Ureter (tissue), 1 donor: ENCODE measurements around the gene SEC22C. TPM values are rescaled to one million over a fixed set of nuclear protein-coding genes. Genes with fewer than 3 reads are reported as not detected.
"Not testable (repeated sequence)": the region's sequence is repeated elsewhere in the genome, so short reads cannot be mapped to it uniquely, and the experiment has no call there.

ENCODE experiments used
- DNase-seq: peaks from one replicate; pipeline ENCODE4 v3.0.0-alpha.2; 2020; ENCODE audit warnings: low spot score
- total RNA-seq: library from RNA; stranded (reverse); gene quantifications from one replicate; pipeline ENCODE4 v1.2.4, GENCODE V29; 2023
- donor health status: DM: yes; HTN: yes; CAD: no.

SEC22C gene, protein sequence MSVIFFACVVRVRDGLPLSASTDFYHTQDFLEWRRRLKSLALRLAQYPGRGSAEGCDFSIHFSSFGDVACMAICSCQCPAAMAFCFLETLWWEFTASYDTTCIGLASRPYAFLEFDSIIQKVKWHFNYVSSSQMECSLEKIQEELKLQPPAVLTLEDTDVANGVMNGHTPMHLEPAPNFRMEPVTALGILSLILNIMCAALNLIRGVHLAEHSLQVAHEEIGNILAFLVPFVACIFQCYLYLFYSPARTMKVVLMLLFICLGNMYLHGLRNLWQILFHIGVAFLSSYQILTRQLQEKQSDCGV
- 37.2 TPM for total RNA-seq

- DNase-seq, result peak; percentile 95
These were observed at the start of gene SEC22C for GRCh38 chr3:42581709-42582473. TSS of gene SEC22C (minus strand) at chr3:42581967. CDS start at chr3:42569046, 12,921 bp downstream.

DNA sequence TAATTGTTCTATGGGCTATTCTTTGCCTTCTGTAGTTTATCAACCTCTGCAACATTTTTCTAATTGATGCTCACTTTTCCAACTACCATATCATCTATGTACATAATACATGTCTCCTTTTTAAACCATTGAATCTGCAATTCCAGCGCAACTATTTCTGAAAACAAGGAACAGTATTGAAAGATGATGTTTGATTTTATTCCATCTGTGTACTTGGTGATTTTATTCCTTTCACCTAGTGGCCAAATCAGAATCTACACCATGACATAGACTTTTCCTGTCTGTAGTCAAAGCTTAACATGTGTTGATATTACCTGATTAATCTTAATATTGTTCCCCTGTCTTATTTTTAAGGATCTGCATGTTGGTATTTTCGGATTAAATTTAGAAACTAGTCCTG is 31.7 kb upstream of the SEC22C start:
- no peak for DNase-seq

DNA sequence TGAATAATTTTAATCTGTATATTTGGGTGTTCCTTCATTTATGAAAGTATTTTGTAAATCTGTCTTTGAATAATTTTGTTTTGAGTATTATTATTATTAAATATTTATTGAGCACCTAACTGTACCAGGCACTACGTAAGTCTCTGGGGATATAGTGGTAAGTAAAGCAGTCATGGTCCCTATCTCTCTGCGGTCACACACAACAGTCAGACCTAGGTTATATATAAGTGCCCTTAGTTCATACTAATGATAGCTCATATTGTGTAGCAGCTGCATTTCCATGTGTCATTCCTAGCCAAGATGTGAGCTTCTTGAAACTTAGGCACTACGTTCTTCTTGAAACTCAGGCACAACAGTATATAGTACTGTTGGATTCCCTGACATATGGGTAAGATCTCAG is 31.2 kb upstream of the SEC22C start:
- no peak for DNase-seq

DNA sequence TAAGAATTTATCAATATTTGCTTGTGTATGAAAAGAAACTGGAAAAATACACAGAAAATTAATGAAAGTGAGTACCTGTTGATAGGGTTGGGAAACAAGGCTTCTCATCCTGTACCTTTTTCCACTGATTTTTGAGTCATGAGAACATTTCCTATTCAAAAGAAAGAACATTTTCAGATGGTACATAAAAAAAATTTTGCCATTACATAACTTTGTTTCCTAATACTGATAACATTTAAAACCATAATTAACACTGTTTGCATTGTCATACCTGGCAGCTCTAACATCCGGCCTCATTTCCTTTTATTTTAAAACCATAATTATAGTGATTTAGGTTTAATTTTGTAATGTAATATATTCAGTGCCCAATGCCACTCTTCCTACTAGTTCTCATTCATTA is 30.4 kb upstream of the SEC22C start:
- no peak for DNase-seq

DNA sequence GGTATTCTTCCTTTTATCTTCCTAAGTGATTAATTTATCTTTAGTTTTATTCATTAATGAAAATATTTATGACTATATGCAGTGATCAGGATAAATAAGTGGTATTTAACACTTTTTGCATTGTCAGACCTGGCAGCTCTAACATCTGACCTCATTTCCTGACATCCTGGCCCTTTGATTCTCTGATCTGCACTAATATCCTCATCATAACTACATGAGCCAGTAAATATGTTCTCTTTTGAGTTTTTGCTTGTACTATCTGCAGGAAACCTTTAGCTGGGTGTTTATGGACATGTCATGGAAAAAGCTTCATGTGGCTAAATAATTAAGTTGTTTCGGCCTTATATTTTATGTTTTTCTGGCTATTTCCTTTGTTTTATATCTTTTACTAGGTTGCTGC is 29.2 kb upstream of the SEC22C start:
- no peak for DNase-seq

GRCh38 chr3:42608581-42608980 is 26.8 kb upstream of the SEC22C start:
- DNase-seq, result no peak

DNA sequence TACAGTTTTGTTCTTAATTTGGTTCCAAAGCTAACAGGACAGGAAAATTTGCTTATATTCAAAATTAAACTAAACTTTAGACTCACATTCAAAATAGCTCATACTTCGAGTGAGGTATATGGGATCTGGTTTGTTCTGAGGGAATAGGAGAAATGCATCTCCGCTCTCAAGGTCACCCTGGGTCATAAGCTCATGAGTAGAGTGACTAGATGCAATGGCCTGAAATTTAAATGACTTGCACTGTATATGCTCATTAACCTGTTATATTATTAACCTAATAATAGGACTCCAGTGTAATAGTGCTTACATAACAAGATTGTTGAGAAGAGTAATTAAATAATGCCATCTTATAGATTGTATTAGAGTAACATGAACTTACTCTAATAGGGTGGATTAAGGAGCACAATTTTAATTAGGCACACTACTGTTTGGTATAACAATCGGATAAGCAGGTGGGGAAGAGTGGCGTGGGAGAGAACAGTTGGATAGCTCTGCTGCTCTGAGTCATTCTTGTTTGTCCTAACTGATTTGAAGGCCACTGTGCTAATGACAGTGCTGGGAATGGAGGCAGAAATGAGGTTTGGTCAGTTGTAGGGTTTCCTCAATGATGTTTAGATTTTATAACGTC is 23.9 kb upstream of the SEC22C start:
- no peak for DNase-seq

GRCh38 chr3:42602961-42603360 is 21.2 kb upstream of the SEC22C start:
- no peak for DNase-seq

DNA sequence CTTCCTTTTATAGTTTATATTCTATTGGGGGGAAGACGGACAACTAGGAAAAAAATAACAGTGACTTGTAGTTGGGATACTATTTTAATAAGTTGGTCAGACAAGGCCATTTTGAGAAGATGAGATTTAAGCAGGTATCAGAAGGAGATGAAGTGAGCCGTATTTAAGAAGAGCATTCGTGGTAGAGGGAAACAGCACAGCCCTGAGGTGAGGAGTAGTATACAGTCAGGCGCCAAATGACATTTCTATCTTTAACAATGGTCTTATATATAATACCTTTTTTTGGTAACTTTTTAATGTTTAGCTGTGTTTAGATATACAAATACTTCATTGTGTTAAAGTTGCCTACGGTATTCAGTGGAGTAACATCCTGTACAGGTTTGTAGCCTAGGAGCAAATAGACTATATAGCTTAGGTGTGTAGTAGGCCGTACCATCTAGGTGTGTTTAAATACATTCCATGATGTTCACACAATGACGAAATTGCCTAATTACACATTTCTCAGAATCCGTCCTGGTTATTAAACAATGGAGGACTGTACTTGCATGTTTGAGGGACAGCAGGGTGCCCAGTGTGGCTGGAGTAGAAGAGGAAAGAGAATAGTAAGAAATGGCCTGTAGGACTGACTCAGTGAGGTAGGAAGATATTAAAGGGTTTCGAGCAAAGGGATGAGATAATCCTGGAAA is 20.3 kb upstream of the SEC22C start:
- no peak for DNase-seq

DNA sequence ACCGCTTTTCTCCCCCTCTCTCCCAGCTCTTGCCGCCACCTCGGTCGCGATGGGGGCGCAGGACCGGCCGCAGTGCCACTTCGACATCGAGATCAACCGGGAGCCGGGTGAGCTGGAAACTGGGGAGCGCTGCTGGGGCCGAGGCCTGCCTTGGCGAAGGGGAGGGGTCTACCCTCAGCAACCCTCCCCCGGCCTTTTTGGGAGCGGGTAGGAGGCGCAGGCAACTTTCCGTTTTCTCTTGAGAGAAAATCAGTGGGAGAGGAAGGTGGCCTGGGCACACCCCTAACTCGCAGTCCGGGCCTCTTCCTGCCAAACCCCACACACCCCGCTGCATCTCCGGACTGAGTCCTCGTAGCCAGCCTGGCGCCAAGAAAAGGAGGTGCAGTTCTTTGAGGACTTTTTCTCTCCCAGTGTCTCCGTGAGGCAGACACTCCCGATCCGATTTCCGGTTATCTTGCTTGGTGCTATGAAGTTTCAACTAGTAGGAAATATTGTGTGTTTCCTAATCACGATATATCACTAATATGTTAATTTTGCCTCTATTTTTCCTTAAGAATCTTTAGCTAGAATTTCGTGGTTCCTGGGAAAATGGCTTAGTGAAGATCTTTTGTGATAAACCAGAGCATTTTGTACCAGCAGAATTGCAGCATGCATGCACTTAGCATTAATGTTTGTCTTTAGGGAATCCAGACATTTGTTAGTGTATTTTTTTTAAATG is 19.4 kb upstream of the SEC22C start:
- DNase-seq, result peak; percentile 70

- peak; percentile 99 for DNase-seq
These were observed 18.6 kb upstream of the SEC22C start, which contains the start of gene NKTR for GRCh38 chr3:42600111-42600957. TSS of gene NKTR (plus strand) at chr3:42600686. CDS start at chr3:42601007, 321 bp downstream.

DNA sequence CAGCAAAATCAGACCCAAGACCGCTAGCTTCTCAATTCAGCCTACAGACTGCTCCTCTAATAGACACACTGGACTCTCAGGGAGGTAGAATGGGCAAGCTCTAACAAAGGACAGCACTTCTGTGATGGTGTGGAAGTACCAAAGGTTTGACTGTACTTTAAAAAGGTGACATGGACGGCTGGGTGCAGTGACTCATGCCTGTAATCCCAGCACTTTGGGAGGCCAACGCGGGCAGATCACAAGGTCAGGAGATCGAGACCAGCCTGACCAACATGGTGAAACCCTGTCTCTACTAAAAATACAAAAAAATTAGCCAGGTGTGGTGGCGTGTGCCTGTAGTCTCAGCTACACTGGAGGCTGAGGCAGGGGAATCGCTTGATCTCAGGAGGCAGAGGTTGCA is 15.3 kb upstream of the SEC22C start:
- not testable (repeated sequence) for DNase-seq

DNA sequence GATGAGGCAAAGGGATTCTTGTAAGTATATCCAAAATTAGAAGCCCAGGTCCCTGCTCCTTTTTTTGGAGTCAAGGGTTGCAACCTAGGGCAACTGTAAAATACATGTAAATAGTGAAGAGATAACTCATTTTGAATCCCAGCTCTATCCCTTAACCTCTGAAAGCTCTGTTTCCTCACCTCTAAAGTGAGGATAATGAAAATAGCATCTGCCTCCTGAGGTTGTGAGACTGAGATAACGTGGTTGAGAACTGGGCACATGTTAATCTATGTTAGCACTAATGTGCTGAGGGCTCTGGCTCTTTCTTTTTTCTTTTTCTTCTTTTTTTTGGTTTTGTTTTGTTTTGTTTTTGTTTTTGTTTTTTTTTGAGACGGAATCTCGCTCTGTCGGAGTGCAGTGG is 13.9 kb upstream of the SEC22C start:
- no peak for DNase-seq

GRCh38 chr3:42593635-42594034 is 11.9 kb upstream of the SEC22C start:
- no peak for DNase-seq

DNA sequence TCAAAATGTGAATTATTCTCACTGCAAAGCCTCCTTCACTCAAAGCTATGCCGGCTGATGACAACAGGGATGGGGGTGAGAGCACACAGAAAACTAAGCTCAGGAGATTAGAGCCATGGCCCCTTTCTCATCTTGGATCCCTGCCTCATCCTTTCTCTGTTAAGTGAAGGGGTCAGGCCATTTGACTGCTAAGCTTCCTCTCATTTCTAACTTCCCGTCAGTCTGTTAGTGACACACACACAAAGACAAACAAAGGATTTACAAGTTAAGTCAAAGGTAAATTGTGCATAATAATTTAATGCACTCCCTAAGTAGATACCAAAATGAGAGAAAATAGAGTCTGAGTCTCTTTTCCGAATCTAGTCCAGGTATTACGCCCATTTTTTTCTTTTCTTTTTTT is 10.0 kb upstream of the SEC22C start:
- DNase-seq, result no peak

GRCh38 chr3:42590989-42591756 is 9.4 kb upstream of the SEC22C start:
- DNase-seq, result peak; percentile 45

DNA sequence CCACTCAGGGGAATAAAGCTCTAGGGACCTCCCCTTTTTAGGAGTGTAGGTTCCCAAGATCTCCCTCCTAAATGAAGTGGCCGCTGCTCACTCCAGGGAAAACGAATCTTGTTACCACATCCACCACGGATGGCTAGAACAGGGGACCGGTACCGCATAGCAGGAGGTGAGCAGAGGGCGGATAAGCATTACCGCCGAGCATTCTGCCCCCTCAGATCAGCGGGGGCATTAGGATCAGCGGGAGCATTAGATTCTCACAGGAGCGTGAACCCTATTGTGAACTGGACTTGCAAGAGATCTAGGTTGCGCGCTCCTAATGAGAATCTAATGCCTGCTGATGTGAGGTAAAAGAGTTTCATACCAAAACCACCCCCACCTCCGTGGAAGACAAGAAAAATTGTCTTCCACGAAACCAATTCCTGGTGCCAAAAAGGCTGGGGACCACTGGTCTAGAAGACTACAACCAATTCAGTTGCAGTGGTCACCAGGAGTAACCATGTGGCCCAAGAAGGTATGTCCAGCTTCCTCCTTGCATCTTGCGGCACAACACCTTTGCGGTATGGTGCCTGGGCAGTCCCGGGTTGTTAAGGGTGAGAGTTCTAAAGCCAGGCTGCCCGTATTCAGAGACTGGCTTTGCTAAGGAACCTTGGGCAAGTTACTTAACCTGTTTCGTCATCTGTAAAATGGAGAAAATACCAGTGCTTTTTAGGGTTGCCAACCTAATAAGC is 7.8 kb upstream of the SEC22C start:
- DNase-seq, result no peak

- no peak for DNase-seq
These were observed 6.9 kb upstream of the SEC22C start for GRCh38 chr3:42588625-42589024.

DNA sequence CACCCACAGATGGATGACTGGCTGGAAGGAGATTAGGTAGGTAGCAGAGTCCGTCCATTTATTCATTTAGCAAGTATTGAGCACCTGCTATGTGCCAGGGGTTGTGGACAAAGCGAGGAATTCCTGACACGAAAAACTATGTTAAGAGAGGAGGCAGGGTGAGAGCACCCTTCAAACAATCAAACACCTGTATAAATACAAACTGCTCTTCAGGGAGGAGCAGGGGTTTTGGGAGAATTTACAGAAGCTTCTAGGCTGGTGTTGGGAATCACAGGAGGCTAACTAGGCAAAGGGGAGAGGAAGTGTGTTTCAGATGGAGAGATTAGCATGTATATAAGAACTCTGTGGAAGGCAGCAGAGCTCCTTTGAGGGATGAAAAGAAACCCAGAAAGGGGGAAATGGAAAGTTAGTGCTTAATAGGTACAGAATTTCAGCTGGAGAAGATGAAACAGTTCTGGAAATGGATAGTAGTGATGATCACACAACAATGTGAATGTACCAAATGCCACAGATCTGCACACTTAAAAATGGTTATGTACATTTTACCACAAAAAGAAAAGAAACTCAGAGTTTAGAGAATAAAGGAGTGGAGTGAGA is 805 bp upstream of the SEC22C start:
- DNase-seq, result no peak
